Vagina (tissue), 2 donors: Measurements from ENCODE around the gene PNPLA2.

Experiments
- CTCF ChIP-seq, 3 experiments: fragments of 450-650 bp in 2 of 3; fragments of 200-600 bp in 1 of 3; sonication (generic) in 1 of 3; IDR thresholded peaks; one replicate each; pipeline ENCODE4 v1.5.1; 2017 to 2019; ENCODE audit warnings: antibody characterized with exemption in 3 of 3, mild to moderate bottlenecking in 2 of 3, moderate library complexity in 2 of 3
- POLR2A ChIP-seq, 2 donors: fragments of 450-650 bp; IDR thresholded peaks; one replicate each; pipeline ENCODE4 v1.6.1; 2017; ENCODE audit warnings: antibody characterized with exemption in 2 of 2, mild to moderate bottlenecking in 2 of 2, moderate library complexity in 2 of 2
- POLR2AphosphoS5 ChIP-seq, 2 donors: sonication (generic); formaldehyde crosslinking; IDR thresholded peaks; one replicate each; pipeline ENCODE4 v1.9.0; 2017; ENCODE audit warnings: antibody characterized with exemption in 2 of 2, mild to moderate bottlenecking in 2 of 2, low read depth in 1 of 2; ENCODE audit not compliant: insufficient read depth in 1 of 2

- TF ChIP-seq POLR2AphosphoS5 (IDR thresholded peaks at IDR 0.05; ENCODE audit: insufficient read depth in 1 of 2, low read depth in 1 of 2) (peak in 1 of 2 donors; percentile 23), CTCF (IDR thresholded peaks at IDR 0.05) (no peak), POLR2A (IDR thresholded peaks at IDR 0.05) (no peak)
Observed at GRCh38 chr11:820655-821511, 2.2 kb downstream of the PNPLA2 start.
